Measurements from ENCODE around the gene CNN1.
"Not testable (repeated sequence)": the region's sequence is repeated elsewhere in the genome, so short reads cannot be mapped to it uniquely, and the experiment has no call there.

Gene CNN1

GRCh38 chr19:11556634-11557420 is 18.2 kb downstream of the CNN1 start:
- no peak for TF ChIP-seq CTCF (IDR thresholded peaks at IDR 0.05; ENCODE audit: extremely low read depth, missing control alignments)
- no peak for DNase-seq (ENCODE audit: low spot score)

GRCh38 chr19:11558881-11559828 is 20.5 kb downstream of the CNN1 start, which contains the start of gene ELOF1:
Gene ELOF1 (minus strand): TSS chr19:11559230. CDS start chr19:11554347, 4,883 bp downstream.
- TF ChIP-seq CTCF (IDR thresholded peaks at IDR 0.05; ENCODE audit: extremely low read depth, missing control alignments), result peak; percentile 25
- DNase-seq (ENCODE audit: low spot score), result peak; percentile 96

- TF ChIP-seq CTCF (IDR thresholded peaks at IDR 0.05; ENCODE audit: extremely low read depth, missing control alignments), result no peak
- DNase-seq (ENCODE audit: low spot score), result peak; percentile 67
Observed at GRCh38 chr19:11560404-11561051, 21.9 kb downstream of the CNN1 start.

- DNase-seq (ENCODE audit: low spot score), result no peak
Observed at GRCh38 chr19:11563532-11563931, 24.9 kb downstream of the CNN1 start.

GRCh38 chr19:11564082-11564807 is 25.6 kb downstream of the CNN1 start:
- DNase-seq (ENCODE audit: low spot score), result not testable (repeated sequence)

More at GRCh38 chr19:11563532-11563931, 24.9 kb downstream of the CNN1 start:
- no peak for TF ChIP-seq CTCF (IDR thresholded peaks at IDR 0.05; ENCODE audit: extremely low read depth, missing control alignments)

- not testable (repeated sequence) for DNase-seq (ENCODE audit: low spot score)
Observed at GRCh38 chr19:11565649-11565980, 27.0 kb downstream of the CNN1 start.

GRCh38 chr19:11566164-11566563 is 27.5 kb downstream of the CNN1 start:
- DNase-seq (ENCODE audit: low spot score), result no peak
- no peak for TF ChIP-seq CTCF (IDR thresholded peaks at IDR 0.05; ENCODE audit: extremely low read depth, missing control alignments)
